CD4-positive, alpha-beta T cell treated with Interleukin-12 subunit alpha and Interleukin-12 subunit beta, for 1 hour (primary cell): ENCODE results near the gene PHAF1.
A peak's percentile ranks its signal among the peaks of the same experiment; 100 is the strongest.

ENCODE experiments used
- DNase-seq: peaks from one replicate; pipeline ENCODE4 v3.0.0-alpha.2; 2020

The PHAF1 gene

GRCh38 chr16:67148656-67149275, 39.0 kb downstream of the PHAF1 start:
- DNase-seq = no peak

GRCh38 chr16:67149276-67150046, 39.7 kb downstream of the PHAF1 start:
- no peak for DNase-seq

DNA sequence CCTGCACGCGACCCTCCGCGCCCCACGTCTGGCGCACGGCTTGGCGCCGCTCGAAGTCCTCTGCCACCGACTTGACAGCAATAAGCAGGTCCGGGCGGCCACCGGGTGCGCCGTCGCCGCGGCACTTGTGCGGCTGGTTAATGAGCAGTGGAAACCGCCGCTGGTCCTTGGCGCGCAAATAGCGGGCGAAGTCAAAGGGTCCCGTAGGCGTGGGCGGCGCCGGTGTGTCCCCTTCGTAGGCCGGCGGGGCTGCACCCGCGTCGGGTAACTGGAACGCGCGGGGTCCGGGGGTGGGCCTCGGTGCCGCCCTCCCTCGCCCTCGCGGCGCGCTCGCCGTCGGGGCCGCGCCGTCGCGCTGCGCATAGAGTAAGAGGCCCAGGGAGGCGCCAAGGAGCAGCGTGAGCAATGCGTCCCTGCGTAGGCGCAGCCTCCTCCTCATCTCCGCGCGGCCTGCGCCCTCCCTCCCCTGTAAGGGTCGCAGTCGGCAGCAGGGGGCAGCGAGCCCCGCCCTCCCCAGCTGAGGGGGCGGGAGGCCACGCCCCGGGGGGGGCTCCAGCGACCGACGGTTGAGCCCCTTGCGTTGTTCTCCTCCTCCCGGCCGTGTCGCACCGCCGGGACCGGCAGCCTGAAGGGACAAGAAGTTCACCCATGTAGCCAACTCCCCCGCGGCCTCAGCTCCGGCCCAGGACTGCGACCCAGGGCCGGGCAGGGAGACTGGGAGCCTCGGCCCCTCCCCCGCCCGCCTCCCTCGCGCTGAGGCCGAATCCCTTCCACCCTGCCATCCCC, 40.5 kb downstream of the PHAF1 start:
- DNase-seq = peak; percentile 53

DNA sequence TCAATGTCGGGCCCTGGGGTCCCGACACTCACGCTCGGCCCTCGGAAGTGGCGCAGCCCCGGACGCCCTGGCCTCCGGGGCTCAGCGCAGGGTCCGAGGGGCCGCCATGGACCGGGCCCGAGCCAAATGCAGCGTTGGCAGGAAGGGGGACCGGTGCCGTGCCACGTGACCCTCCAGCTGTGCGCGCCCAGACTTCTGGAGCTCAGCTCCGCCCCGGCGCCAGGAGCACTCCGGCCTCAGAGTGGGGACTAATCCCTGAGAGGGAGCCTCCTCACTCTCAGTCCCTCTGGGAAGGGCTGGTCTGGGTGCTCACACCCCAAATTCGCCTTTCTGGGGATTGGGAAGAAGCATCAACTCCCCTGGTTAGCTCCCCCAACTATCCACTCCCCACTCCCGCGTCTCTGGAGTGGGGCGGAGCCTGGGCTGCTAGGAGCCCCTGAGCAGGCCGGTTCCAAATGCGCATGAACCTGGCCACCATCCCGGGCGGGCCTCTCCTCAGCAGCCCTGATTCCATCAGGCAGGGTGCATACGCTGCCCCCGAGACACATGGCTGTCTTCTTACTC, 41.2 kb downstream of the PHAF1 start, which contains the start of gene B3GNT9:
B3GNT9 (minus strand) TSS at position 166 of the 564 bp plus-strand sequence. CDS start 513 bp downstream, outside the sequence.
- peak; percentile 41 for DNase-seq

- no peak for DNase-seq
Observed at GRCh38 chr16:67151431-67152097, 41.8 kb downstream of the PHAF1 start.

GRCh38 chr16:67154578-67155294, 45.0 kb downstream of the PHAF1 start:
- DNase-seq = no peak

- peak; percentile 85 for DNase-seq
Observed at GRCh38 chr16:67155295-67156142, 45.8 kb downstream of the PHAF1 start.

DNA sequence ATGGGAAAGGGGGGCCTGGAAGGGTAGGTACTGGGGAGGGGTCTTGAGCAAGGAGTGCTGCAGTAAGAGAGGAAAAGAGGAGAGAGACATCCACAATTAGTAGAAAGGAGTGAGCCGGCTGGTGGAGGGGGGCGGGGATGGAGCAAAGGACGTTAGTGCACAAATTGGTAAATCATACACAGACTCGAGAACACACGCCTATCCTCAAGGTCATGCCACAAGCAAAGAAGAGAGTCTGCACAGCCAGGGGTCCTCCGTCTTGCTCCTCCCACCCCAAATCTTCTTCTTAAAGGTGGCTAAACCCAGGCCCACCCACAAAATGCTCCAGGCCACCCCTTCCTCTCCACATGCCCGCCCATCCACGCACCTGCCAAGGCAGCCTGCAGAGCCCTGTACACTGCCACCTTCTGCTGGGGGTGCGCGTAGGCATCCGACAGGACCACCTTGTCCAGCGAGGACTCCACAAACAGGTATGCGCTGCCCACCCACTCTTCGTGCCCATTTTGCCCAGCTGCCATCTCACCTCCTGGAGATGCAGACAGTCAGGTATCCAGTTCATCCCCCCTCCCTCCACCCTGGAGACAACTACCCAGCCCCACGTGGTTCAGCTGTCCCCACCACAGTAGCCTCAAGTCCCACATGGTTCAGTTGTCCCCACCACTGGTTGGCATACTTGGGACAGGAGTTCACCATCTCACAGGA, 46.6 kb downstream of the PHAF1 start:
- no peak for DNase-seq

DNA sequence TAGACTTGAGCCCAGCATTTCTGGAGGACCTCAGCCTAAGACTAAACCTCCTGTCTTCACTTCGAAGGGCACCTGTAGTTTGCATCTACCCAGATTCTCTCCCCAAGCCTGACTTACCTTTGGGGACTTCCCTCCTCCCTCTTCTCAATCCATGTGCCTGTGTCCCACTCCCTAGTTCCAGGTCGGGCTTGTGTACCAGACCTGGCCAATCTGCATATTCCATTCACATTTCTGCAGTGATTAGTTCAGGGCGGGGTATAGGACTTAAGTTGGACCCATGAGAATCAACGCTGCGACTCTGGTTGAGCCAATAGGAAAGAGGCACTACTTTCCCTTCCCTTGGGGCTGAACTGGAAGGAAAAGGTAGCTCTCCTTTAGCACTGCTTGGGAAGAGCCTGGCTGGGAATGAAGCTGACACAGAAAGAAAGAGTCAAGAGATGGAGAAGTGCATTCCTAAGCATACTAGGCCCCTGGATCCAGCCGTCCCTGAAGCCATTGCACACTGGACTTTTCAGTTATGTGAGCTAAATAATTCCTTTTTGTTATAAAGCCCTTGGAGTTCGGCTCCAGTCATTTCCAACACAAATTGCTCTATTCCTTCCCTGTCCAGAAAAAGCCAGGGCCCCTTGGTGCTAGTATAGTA, 47.5 kb downstream of the PHAF1 start:
- no peak for DNase-seq

DNA sequence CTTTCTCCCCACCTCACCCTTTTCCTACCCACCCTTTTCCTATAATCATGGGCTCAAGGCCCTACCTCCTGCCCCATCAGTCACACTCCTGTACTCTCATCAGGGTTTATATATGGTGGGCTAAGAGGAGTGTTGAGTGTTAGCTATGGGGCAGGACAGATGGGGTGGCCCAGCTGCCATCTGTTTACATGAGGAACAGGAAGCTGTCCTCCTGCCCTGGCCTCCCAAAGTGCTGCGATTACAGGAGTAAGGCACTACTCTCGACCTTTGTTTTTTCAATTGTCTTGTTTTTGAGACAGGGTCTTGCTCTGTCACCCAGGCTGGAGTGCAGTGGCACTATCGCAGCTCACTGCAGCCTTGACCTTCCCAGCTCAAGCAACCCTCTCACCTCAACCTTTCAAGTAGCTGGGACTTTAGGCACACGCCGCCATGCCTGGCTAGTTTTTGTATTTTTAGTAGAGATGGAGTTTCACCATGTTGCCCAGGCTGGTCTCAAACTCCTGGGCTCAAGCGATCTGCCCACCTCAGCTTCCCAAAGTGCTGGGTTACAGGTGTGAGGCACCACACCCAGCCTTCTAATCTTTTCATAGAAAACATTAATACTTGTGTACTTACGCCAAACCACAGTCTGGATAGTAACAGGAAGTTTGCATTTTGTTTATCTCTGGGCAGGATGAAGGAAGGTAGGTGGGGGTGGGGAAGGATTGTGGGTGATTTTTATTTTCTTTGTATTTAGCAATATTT, 48.3 kb downstream of the PHAF1 start:
- peak; percentile 72 for DNase-seq

DNA sequence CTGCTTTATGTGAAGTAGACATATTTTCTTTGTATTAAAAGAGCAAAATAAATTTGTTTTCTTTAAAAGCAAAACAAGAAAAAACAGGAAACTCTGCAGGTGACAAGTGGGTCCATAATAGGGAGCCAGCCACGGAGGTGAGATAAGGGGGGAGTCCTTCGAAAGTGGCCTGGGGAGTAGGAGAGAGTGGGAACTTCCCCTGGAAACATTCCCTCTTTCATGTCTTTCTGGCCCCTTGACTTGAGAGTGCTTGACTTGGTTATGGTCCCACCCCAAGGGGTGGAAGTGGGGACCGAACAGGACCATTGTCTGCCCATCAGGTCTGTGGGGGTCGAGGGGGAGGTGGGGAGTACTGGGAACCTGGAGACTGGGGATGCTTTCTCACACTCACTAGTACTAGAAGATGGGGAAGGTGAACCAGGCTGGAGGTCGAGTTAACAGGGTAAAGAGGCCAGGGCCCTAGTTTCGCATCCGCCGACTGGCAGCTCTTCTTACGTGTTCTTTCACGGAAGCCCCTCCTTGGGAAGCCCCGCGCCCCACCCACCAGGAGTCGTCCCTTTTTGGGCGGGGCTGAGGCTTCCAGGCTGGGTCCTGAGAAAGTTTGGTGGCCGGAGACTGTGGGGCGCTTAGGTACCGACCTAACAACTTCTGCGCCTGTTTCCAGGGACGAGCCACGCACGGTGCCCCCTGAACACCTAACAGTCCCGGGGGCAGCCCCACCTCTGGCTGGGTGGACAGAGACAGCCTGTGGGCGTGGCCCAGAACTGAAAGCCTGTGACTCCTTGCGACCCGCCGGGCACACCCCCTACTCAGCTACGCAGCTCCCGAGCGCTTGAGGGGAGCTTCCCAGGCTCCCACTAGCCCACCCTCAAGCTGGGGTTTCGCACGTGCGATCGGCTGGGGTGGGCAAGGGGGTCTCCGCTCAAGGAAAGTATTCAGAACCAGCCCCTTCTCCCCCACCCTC, 49.2 kb downstream of the PHAF1 start:
- DNase-seq = peak; percentile 89

DNA sequence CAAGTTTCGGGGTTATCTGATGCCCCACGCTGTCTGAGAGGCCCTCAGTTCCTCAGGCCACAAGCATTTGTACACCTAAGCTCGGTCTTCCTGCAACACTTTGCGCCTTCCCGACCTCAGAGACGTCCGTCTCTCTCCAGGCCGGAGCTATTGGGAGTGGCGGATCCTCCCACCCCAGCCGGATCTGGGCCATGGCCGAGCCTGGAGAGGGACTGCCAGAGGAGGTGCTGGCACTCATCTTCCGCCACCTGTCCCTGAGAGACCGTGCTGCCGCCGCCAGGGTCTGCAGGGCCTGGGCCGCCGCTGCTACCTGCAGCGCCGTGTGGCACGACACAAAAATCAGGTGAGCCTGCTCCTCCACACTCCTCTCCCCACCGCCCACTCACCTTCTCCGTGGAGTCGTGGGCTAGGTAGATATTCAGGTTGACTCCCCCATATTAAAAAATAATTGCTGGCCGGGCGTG, 51.9 kb downstream of the PHAF1 start:
- DNase-seq = no peak

- no peak for DNase-seq
Observed at GRCh38 chr16:67162506-67163163, 52.9 kb downstream of the PHAF1 start.

GRCh38 chr16:67163164-67163998, 53.6 kb downstream of the PHAF1 start:
- DNase-seq = peak; percentile 62

GRCh38 chr16:67163999-67164558, 54.3 kb downstream of the PHAF1 start:
- no peak for DNase-seq

DNA sequence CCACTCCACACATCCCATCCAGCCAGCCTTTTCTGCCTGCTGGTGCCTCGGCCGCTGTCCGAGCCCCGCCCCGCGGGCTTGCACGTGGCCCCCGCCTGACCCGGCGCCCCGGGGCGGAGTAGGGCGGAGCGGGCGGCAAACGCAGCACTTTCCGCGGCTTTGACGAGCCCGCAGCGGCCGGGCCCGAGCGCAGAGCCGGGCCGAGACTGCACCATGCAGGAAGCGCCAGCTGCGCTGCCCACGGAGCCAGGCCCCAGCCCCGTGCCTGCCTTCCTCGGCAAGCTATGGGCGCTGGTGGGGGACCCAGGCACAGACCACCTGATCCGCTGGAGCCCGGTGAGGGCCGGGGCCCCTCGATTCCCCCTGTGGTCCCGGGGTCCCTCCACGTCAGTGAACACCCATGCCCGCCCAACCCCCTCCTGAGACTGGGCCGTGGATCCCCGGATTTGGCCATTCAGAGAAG, 54.9 kb downstream of the PHAF1 start, which contains the start of gene HSF4:
HSF4 (plus strand) TSS at position 147 of the 463 bp plus-strand sequence; CDS start at position 214, 67 bp downstream.
- no peak for DNase-seq
